ENCODE results near the gene SLC35F2. TPM values are rescaled to one million over a fixed set of nuclear protein-coding genes. Genes with fewer than 3 reads are reported as not detected.

The SLC35F2 gene
- total RNA-seq, 4 donors from 2014 or later = 5.4 to 34.9 (median 6.2) TPM

GRCh38 chr11:107824668-107825369 lies 33.8 kb downstream of the SLC35F2 start:
- no peaks in the 10 kb centered on the region for H3K27me3 ChIP-seq
- no peaks in the 10 kb centered on the region for H3K9me3 ChIP-seq
- no peaks in the 10 kb centered on the region for H3K4me1 ChIP-seq
- TF ChIP-seq CTCF (IDR thresholded peaks at IDR 0.05) (no peak), POLR2A (IDR thresholded peaks at IDR 0.05) (no peak)
- no peak overlapping the region for H3K4me3 ChIP-seq
- no peak overlapping the region for H3K27ac ChIP-seq
- intact Hi-C loops (cut with DNase I; ENCODE audit: low total_unique reads) = no loop called here
- DNase-seq = no peak
- no peaks in the 10 kb centered on the region for H3K36me3 ChIP-seq

- intact Hi-C loops (cut with DNase I; ENCODE audit: low total_unique reads) = no loop called here
- TF ChIP-seq POLR2A (IDR thresholded peaks at IDR 0.05) (no peak), CTCF (IDR thresholded peaks at IDR 0.05) (no peak)
- Histone ChIP-seq H3K36me3 (no peaks in the 10 kb centered on the region), H3K4me3 (no peak overlapping the region), H3K27ac (peak overlapping the region in 1 of 2 donors; percentile 53), H3K27me3 (no peaks in the 10 kb centered on the region), H3K4me1 (no peaks in the 10 kb centered on the region), H3K9me3 (no peaks in the 10 kb centered on the region)
- DNase-seq = no peak
These were observed 37.2 kb downstream of the SLC35F2 start for GRCh38 chr11:107821199-107821927.

- Histone ChIP-seq H3K4me1 (no peaks in the 10 kb centered on the region), H3K9me3 (no peaks in the 10 kb centered on the region), H3K27ac (no peak overlapping the region), H3K27me3 (no peaks in the 10 kb centered on the region), H3K36me3 (no peaks in the 10 kb centered on the region), H3K4me3 (no peak overlapping the region)
- intact Hi-C loops (cut with DNase I; ENCODE audit: low total_unique reads) = no loop called here
- DNase-seq = no peak
- TF ChIP-seq CTCF (IDR thresholded peaks at IDR 0.05) (no peak), POLR2A (IDR thresholded peaks at IDR 0.05) (no peak)
These were observed 39.1 kb downstream of the SLC35F2 start for GRCh38 chr11:107819361-107820014.

- TF ChIP-seq CTCF (IDR thresholded peaks at IDR 0.05) = no peak
- no peaks in the 10 kb centered on the region for H3K9me3 ChIP-seq
- H3K27me3 ChIP-seq = no peaks in the 10 kb centered on the region
- DNase-seq = no peak
- H3K4me3 ChIP-seq = no peak overlapping the region
- no peaks in the 10 kb centered on the region for H3K36me3 ChIP-seq
- no peaks in the 10 kb centered on the region for H3K4me1 ChIP-seq
- no peak overlapping the region for H3K27ac ChIP-seq
- intact Hi-C loops (cut with DNase I; ENCODE audit: low total_unique reads) = no loop called here
These were observed 40.1 kb downstream of the SLC35F2 start for GRCh38 chr11:107818491-107818890.

- Histone ChIP-seq H3K4me1 (no peaks in the 10 kb centered on the region), H3K4me3 (no peak overlapping the region), H3K27ac (no peak overlapping the region), H3K27me3 (no peaks in the 10 kb centered on the region), H3K9me3 (no peaks in the 10 kb centered on the region), H3K36me3 (no peaks in the 10 kb centered on the region)
- TF ChIP-seq CTCF (IDR thresholded peaks at IDR 0.05) (no peak), POLR2A (IDR thresholded peaks at IDR 0.05) (no peak)
- intact Hi-C loops (cut with DNase I; ENCODE audit: low total_unique reads) = no loop called here
- no peak for DNase-seq
These were observed 42.6 kb downstream of the SLC35F2 start for GRCh38 chr11:107816028-107816427.
